Bronchial epithelial cell (primary cell): Measurements from ENCODE around the gene GALNS. TPM values are rescaled to one million over a fixed set of nuclear protein-coding genes. Genes with fewer than 3 reads are reported as not detected.
A peak's percentile ranks its signal among the peaks of the same experiment; 100 is the strongest.

Experiments used
- DNase-seq: peaks from one replicate; pipeline ENCODE4 v3.0.0-alpha.2; 2010; ENCODE audit warnings: low read depth
- FAIRE-seq: peaks from 2 replicates; lab custom pipeline; 2011; peaks lifted over from hg19 to GRCh38; lab: Jason Lieb, UNC
- H3K27me3 ChIP-seq: 2 replicates; pipeline ENCODE4 v1.5.1; 2011; ENCODE audit warnings: low read length; ENCODE audit not compliant: control insufficient read depth, insufficient read depth
- H3K36me3 ChIP-seq: 2 replicates; pipeline ENCODE4 v1.5.1; 2011; ENCODE audit warnings: low read length; ENCODE audit not compliant: control insufficient read depth, insufficient read depth
- H3K4me3 ChIP-seq: 2 replicates; pipeline ENCODE4 v1.5.1; 2011; ENCODE audit warnings: mild to moderate bottlenecking, low read depth, low read length, control low read depth
- total RNA-seq: library from RNA; depleted of rRNA; stranded (reverse); fragments of >200 nt; gene quantifications from 2 replicates; pipeline ENCODE4 v1.2.1, GENCODE V29; 2014
- TF ChIP-seq, protein P1 (sequence below): IDR thresholded peaks from 2 replicates; pipeline ENCODE4 v1.5.1; 2011; ENCODE audit warnings: mild to moderate bottlenecking, moderate library complexity, low read length, control low read depth, inconsistent platforms; ENCODE audit not compliant: insufficient read depth, severe bottlenecking

GALNS gene
- total RNA-seq, 1 donor from 2014 or later = 16.3 TPM

DNA sequence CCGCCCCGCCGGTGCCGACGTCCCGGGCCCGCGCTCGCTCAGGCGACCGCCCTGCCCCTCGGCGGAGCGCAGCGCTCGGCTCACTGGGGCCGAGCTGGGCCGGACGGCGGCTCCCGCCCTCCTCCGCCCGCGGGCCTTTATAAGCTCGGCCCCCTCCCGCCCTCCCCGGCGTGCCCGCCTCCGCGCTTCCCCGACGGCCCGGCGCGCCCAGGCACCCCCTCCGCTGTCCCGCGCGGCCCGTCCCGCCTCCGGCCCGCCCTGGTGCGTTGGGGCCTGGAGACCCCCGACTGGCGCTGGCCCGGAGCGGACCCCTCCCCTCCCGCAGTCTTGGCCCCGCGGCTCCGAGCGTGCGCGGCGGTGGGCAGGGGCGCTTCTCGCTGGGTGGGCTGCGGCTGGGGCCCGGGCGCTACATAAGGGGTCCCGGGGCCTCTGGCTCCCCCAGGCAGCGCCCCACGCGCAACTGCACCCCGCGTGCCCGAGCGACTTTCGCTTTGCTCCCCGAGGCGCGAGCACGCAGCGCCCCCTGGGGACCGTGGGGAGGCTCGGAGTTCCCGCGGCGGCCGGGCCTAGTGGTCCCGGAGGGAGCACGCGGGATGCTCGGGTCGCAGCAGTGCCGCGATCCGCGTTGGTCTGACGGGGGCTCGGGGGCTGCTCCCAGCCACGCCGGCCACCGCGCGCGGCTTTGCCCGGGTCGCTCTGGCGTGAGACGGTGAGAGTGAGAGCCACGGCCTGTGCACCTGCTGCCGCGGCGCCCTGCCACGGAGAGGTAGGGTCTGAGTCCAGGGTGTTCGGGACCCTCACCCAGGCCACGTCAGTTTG, 71.4 kb downstream of the GALNS start, which contains the start of gene PIEZO1:
TSS of gene PIEZO1 (minus strand) at position 115 of the 819 bp plus-strand sequence. CDS start 256 bp downstream, outside the sequence.
- Histone ChIP-seq H3K4me3 (peak within 1 kb of the TSS; percentile 47), H3K36me3 (peaks cover 3% of the 10 kb centered on the region), H3K27me3 (no peaks in the 10 kb centered on the region)
- TF ChIP-seq, protein P1, sequence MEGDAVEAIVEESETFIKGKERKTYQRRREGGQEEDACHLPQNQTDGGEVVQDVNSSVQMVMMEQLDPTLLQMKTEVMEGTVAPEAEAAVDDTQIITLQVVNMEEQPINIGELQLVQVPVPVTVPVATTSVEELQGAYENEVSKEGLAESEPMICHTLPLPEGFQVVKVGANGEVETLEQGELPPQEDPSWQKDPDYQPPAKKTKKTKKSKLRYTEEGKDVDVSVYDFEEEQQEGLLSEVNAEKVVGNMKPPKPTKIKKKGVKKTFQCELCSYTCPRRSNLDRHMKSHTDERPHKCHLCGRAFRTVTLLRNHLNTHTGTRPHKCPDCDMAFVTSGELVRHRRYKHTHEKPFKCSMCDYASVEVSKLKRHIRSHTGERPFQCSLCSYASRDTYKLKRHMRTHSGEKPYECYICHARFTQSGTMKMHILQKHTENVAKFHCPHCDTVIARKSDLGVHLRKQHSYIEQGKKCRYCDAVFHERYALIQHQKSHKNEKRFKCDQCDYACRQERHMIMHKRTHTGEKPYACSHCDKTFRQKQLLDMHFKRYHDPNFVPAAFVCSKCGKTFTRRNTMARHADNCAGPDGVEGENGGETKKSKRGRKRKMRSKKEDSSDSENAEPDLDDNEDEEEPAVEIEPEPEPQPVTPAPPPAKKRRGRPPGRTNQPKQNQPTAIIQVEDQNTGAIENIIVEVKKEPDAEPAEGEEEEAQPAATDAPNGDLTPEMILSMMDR = peak; percentile 89
- no peak for DNase-seq
- FAIRE-seq = no peak

DNA sequence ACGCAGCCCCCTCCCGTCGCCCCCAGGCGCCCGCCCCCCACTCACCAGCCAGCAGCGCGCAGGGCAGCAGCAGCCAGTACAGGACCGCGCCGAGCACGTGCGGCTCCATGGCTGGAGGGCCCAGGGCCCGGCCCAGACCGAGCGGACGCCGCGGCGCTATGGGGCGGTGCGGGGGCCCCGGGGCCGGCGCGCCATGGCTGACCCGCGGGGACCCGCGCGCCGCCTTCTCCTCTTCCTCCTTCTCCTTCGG, 72.0 kb downstream of the GALNS start:
- Histone ChIP-seq H3K27me3 (no peaks in the 10 kb centered on the region), H3K4me3 (peak overlapping the region; percentile 47), H3K36me3 (peaks cover 3% of the 10 kb centered on the region)
- TF ChIP-seq, protein P1 = no peak
- DNase-seq = no peak
- FAIRE-seq = no peak

DNA sequence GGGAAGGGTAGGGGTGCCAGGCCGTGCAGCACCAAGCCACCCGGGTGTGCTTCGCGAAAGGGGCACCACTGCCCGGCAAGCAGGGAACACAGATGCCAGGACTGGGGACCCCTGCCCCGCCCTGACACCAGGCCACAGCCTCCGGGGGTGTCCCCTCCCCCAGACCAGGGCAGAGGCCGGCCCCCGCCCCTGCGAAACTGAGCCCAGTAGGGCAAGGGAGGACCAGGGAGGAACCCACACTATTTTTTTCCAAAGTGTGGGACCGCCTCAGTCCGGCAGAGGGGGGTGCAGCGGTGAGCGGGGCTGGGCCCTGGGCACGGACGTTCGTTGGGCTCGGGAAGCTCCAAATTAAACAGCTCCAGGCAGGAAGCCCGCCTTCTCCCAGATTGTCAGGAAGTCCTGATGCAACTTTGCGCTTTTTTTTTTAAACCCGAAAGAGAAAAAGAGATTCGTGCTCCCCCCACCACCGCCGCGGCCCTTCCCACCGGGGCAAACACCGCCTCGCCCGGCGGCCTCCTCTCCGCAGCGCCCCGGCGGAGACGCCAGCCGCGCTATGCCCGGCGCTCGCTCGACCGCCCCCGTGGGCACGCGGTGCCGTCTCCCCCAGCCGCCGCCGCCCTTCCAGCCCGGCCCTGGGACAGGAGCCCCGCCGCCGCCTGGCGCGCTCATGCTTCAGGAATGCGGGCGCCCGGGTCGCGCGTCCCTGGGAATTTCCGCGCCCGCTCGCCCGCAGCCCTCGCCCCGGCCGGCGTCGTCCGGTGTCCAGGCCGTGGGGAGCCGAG, 72.5 kb downstream of the GALNS start:
- DNase-seq (peak; percentile 39), FAIRE-seq (no peak)
- TF ChIP-seq, protein P1 = peak; percentile 62

DNA sequence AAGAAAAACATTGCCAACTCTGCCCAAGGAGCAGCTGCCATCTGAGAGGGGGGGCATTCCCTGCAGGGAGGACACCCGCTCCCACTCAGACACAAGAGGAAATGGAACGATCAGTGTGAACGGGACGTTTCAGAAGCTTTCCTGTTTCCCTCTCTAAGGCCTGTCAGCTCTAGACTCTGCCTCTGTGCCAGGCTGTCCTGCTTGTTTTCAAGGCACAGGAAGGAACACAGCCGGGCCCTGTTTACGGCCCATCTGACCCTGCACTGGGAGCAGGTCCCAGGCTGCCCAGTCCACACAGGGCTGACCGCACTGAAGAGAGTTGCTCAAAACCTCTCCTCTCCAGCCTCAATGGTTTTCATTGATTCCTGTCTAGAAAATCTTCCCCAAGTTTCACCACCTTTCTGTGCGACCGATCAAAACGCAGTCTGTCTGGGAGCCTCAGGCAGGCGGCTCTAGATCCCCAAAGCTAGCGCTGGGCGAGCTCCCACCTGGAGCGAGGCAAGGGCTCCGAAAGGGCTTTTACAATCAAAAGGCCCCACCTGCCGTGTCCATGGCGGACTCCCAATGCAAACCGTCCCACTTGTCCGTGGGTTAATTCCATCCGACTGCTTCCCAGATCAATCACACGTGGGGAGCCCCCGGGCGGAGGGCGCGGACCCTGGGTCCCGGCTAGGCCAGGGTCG, 73.2 kb downstream of the GALNS start:
- DNase-seq (peak; percentile 35), FAIRE-seq (no peak)
- Histone ChIP-seq H3K36me3 (peaks cover 3% of the 10 kb centered on the region), H3K4me3 (peak overlapping the region; percentile 47), H3K27me3 (no peaks in the 10 kb centered on the region)
- TF ChIP-seq, protein P1 = no peak

More for the DNA sequence above, 72.5 kb downstream of the GALNS start:
- Histone ChIP-seq H3K4me3 (peak overlapping the region; percentile 47), H3K27me3 (no peaks in the 10 kb centered on the region), H3K36me3 (peaks cover 3% of the 10 kb centered on the region)

DNA sequence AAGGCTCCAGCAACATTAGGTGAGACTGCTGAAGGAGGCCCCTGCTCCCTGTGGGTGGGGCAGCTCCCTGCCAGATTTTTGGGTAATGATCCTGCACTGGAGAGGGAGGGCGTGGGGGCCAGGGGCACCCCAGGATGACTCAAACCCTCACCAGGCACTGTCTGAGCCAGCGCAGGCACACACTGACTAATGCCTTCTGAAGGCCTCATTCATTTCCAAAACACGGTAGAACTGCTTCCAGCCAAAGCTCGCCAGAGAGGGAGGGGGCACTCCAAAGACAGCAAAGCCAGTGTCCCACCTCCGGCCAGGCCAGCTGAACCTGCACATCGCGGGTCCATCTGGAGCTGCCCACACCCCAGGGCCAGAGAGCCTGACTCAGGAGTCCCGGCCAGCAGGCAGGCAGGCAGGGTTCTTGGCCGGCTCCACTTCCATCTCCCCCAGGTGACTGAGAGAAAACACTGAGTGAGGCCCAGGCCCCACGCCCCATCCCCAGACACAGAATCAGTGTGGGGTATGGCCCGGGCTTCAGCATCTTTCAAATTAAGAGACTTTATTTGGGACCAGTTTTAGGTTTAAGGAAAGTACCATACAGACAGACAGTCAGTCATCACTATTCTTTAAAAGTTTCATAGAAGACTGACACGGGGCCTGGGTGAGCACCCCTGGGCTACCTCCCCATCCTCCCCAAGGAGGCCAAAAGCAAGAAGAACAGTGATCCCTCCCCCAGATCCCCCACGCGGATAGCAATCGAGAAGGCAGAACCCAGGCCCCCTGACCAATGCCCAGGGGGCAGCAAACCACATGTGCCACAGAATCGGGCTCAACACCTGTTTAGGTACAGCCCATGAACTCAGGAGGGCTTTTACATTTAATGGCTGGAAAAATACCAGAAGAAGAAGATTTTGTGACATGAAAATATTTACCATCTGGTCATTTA, 74.0 kb downstream of the GALNS start:
- FAIRE-seq (no peak), DNase-seq (peak; percentile 90)
- no peaks in the 10 kb centered on the region for H3K27me3 ChIP-seq
- TF ChIP-seq, protein P1 = no peak
- H3K36me3 ChIP-seq = peaks cover 4% of the 10 kb centered on the region
- H3K4me3 ChIP-seq = peak overlapping the region; percentile 47
